Activated T-helper 2 cell treated with anti-CD3 and anti-CD28 coated beads, Interferon-gamma antibody, Interleukin-2, Interleukin-4, amounts not matched to agents 10 μg/mL and 5 μg/mL and 100 μg/mL, durations not matched to agents 14 hours and 24 hours and 36 hours (primary cell): ENCODE measurements around the gene CDC42. TPM values are rescaled to one million over a fixed set of nuclear protein-coding genes. Genes with fewer than 3 reads are reported as not detected.
A peak's percentile ranks its signal among the peaks of the same experiment; 100 is the strongest.

Experiments used
- DNase-seq: peaks from one replicate; pipeline ENCODE4 v3.0.0; 2021; ENCODE audit warnings: low spot score
- H3K27ac Mint-ChIP-seq: one replicate; pipeline ENCODE4 v1.8.0; 2021; ENCODE audit warnings: mixed read lengths
- H3K27me3 Mint-ChIP-seq: one replicate; pipeline ENCODE4 v1.8.0; 2021; ENCODE audit warnings: low read depth, mixed read lengths
- H3K36me3 Mint-ChIP-seq: one replicate; pipeline ENCODE4 v1.8.0; 2021; ENCODE audit warnings: low read depth, mixed read lengths
- H3K4me1 Mint-ChIP-seq: one replicate; pipeline ENCODE4 v1.8.0; 2021; ENCODE audit warnings: low read depth, mixed read lengths
- H3K4me3 Mint-ChIP-seq: one replicate; pipeline ENCODE4 v1.8.0; 2021; ENCODE audit warnings: low read depth, mild to moderate bottlenecking, moderate library complexity, mixed read lengths
- H3K9me3 Mint-ChIP-seq: one replicate; pipeline ENCODE4 v1.8.0; 2021; ENCODE audit warnings: mixed read lengths
- intact Hi-C: fragments of 100-400 bp; cut with micrococcal nuclease; formaldehyde crosslinking; loops from one replicate; pipeline ENCODE4 v1.15.1; 2023
- total RNA-seq: library from RNA; stranded (reverse); gene quantifications from 2 replicates; pipeline ENCODE4 v1.2.3, GENCODE V29; 2022

The CDC42 gene
- total RNA-seq, 1 donor from 2014 or later: 342 TPM

- no peak overlapping the region for H3K4me3 Mint-ChIP-seq
- H3K9me3 Mint-ChIP-seq: peaks cover 6% of the 10 kb centered on the region
- intact Hi-C loops: no loop called here
- H3K27me3 Mint-ChIP-seq: no peaks in the 10 kb centered on the region
- H3K36me3 Mint-ChIP-seq: peaks cover 5% of the 10 kb centered on the region
- H3K27ac Mint-ChIP-seq: no peak overlapping the region
- no peak for DNase-seq
- peaks cover 53% of the 10 kb centered on the region for H3K4me1 Mint-ChIP-seq
Observed at GRCh38 chr1:22043198-22043769, 9.2 kb upstream of the CDC42 start.

- no peak overlapping the region for H3K4me3 Mint-ChIP-seq
- H3K4me1 Mint-ChIP-seq: peaks cover 56% of the 10 kb centered on the region
- no peak for DNase-seq
- no peaks in the 10 kb centered on the region for H3K27me3 Mint-ChIP-seq
- peak overlapping the region; percentile 34 for H3K27ac Mint-ChIP-seq
- H3K36me3 Mint-ChIP-seq: peaks cover 5% of the 10 kb centered on the region
- intact Hi-C loops: no loop called here
- peaks cover 6% of the 10 kb centered on the region for H3K9me3 Mint-ChIP-seq
Observed at GRCh38 chr1:22044690-22045420, 7.7 kb upstream of the CDC42 start.

- intact Hi-C loops: no loop called here
Observed at GRCh38 chr1:22045604-22046228, 6.8 kb upstream of the CDC42 start.

GRCh38 chr1:22048351-22049192, 3.9 kb upstream of the CDC42 start:
- no peaks in the 10 kb centered on the region for H3K27me3 Mint-ChIP-seq
- DNase-seq: no peak
- intact Hi-C loops: loop anchor here (1.0 kb wide), 2 partner anchors 8 to 23 kb away; no protein-coding TSS in a partner anchor
- peaks cover 8% of the 10 kb centered on the region for H3K36me3 Mint-ChIP-seq
- peak overlapping the region; percentile 90 for H3K27ac Mint-ChIP-seq
- peaks cover 6% of the 10 kb centered on the region for H3K9me3 Mint-ChIP-seq
- H3K4me1 Mint-ChIP-seq: peaks cover 39% of the 10 kb centered on the region
- peak overlapping the region; percentile 9 for H3K4me3 Mint-ChIP-seq

More at GRCh38 chr1:22045604-22046228, 6.8 kb upstream of the CDC42 start:
- peak overlapping the region; percentile 34 for H3K27ac Mint-ChIP-seq
- no peaks in the 10 kb centered on the region for H3K27me3 Mint-ChIP-seq
- peaks cover 6% of the 10 kb centered on the region for H3K9me3 Mint-ChIP-seq
- H3K36me3 Mint-ChIP-seq: peaks cover 5% of the 10 kb centered on the region
- no peak overlapping the region for H3K4me3 Mint-ChIP-seq
- H3K4me1 Mint-ChIP-seq: peaks cover 49% of the 10 kb centered on the region
- DNase-seq: no peak

- peaks cover 20% of the 10 kb centered on the region for H3K36me3 Mint-ChIP-seq
- H3K4me1 Mint-ChIP-seq: peaks cover 46% of the 10 kb centered on the region
- no peak overlapping the region for H3K27ac Mint-ChIP-seq
- H3K4me3 Mint-ChIP-seq: no peak overlapping the region
- no peak for DNase-seq
- peaks cover 3% of the 10 kb centered on the region for H3K9me3 Mint-ChIP-seq
- H3K27me3 Mint-ChIP-seq: no peaks in the 10 kb centered on the region
- intact Hi-C loops: loop anchor here (5.0 kb wide), 1 partner anchor 268 kb away; the partner anchor contains the start of gene USP48
Observed at GRCh38 chr1:22050330-22050729, 2.2 kb upstream of the CDC42 start.

- Mint-ChIP-seq H3K36me3 (peaks cover 30% of the 10 kb centered on the region), H3K27ac (peak overlapping the region; percentile 93), H3K9me3 (no peaks in the 10 kb centered on the region), H3K27me3 (no peaks in the 10 kb centered on the region), H3K4me3 (peak overlapping the region; percentile 86), H3K4me1 (peaks cover 51% of the 10 kb centered on the region)
- intact Hi-C loops: loop anchor here (5.0 kb wide), 1 partner anchor 269 kb away; the partner anchor contains the start of gene USP48
- no peak for DNase-seq
Observed at GRCh38 chr1:22051607-22052114, 848 bp upstream of the CDC42 start.

- peak; percentile 56 for DNase-seq
- intact Hi-C loops: loop anchor here (1.0 to 5.0 kb wide), 3 partner anchors 28 to 271 kb away; partner anchors contain the start of gene USP48
- no peaks in the 10 kb centered on the region for H3K27me3 Mint-ChIP-seq
- peaks cover 52% of the 10 kb centered on the region for H3K4me1 Mint-ChIP-seq
- no peaks in the 10 kb centered on the region for H3K9me3 Mint-ChIP-seq
- H3K36me3 Mint-ChIP-seq: peaks cover 45% of the 10 kb centered on the region
- H3K27ac Mint-ChIP-seq: peak overlapping the region; percentile 99
- peak overlapping the region; percentile 98 for H3K4me3 Mint-ChIP-seq
Observed at GRCh38 chr1:22053017-22053860, 730 bp downstream of the CDC42 start.

GRCh38 chr1:22053861-22054770, 1.6 kb downstream of the CDC42 start:
- H3K4me1 Mint-ChIP-seq: peaks cover 43% of the 10 kb centered on the region
- H3K27me3 Mint-ChIP-seq: no peaks in the 10 kb centered on the region
- no peak for DNase-seq

GRCh38 chr1:22055463-22055862, 3.0 kb downstream of the CDC42 start:
- peak overlapping the region; percentile 68 for H3K4me3 Mint-ChIP-seq
- intact Hi-C loops: loop anchor here (2.0 kb wide), 1 partner anchor 33 kb away; no protein-coding TSS in a partner anchor
- peaks cover 49% of the 10 kb centered on the region for H3K4me1 Mint-ChIP-seq
- no peak overlapping the region for H3K27ac Mint-ChIP-seq
- H3K36me3 Mint-ChIP-seq: peaks cover 53% of the 10 kb centered on the region
- no peaks in the 10 kb centered on the region for H3K9me3 Mint-ChIP-seq
- DNase-seq: no peak
- H3K27me3 Mint-ChIP-seq: no peaks in the 10 kb centered on the region

More at GRCh38 chr1:22053861-22054770, 1.6 kb downstream of the CDC42 start:
- intact Hi-C loops: loop anchor here (1.0 to 5.0 kb wide), 4 partner anchors 29 to 272 kb away; partner anchors contain the start of gene USP48
- peak overlapping the region; percentile 99 for H3K27ac Mint-ChIP-seq
- no peaks in the 10 kb centered on the region for H3K9me3 Mint-ChIP-seq
- H3K36me3 Mint-ChIP-seq: peaks cover 47% of the 10 kb centered on the region
- peak overlapping the region; percentile 98 for H3K4me3 Mint-ChIP-seq

- peaks cover 56% of the 10 kb centered on the region for H3K36me3 Mint-ChIP-seq
- intact Hi-C loops: no loop called here
- H3K4me1 Mint-ChIP-seq: peaks cover 52% of the 10 kb centered on the region
- H3K9me3 Mint-ChIP-seq: no peaks in the 10 kb centered on the region
- no peaks in the 10 kb centered on the region for H3K27me3 Mint-ChIP-seq
- DNase-seq: no peak
- H3K27ac Mint-ChIP-seq: peak overlapping the region; percentile 3
- H3K4me3 Mint-ChIP-seq: peak overlapping the region; percentile 23
Observed at GRCh38 chr1:22056043-22056442, 3.5 kb downstream of the CDC42 start.

GRCh38 chr1:22056936-22057335, 4.4 kb downstream of the CDC42 start:
- Mint-ChIP-seq H3K27ac (no peak overlapping the region), H3K27me3 (no peaks in the 10 kb centered on the region), H3K4me1 (peaks cover 50% of the 10 kb centered on the region), H3K36me3 (peaks cover 56% of the 10 kb centered on the region), H3K4me3 (no peak overlapping the region), H3K9me3 (no peaks in the 10 kb centered on the region)
- no peak for DNase-seq
- intact Hi-C loops: no loop called here
